DOHH2 (cell line): ENCODE data around the gene KIAA0930.

ENCODE experiments used
- EZH2phosphoT487 ChIP-seq: fragments of 200-600 bp; sonication (generic); IDR thresholded peaks from 2 replicates; pipeline ENCODE4 v1.6.1; 2017; ENCODE audit warnings: borderline replicate concordance, mild to moderate bottlenecking, antibody characterized with exemption, low read length, moderate library complexity, mixed read lengths
- TF ChIP-seq, protein P1 (sequence below): fragments of 200-600 bp; sonication (generic); IDR thresholded peaks from one replicate; pipeline ENCODE4 v1.5.1; 2014; ENCODE audit warnings: antibody characterized with exemption, mild to moderate bottlenecking, low read depth, low read length; ENCODE audit not compliant: poor library complexity, severe bottlenecking

GRCh38 chr22:45157907-45158306, 82.8 kb downstream of the KIAA0930 start:
- TF ChIP-seq, protein P1, sequence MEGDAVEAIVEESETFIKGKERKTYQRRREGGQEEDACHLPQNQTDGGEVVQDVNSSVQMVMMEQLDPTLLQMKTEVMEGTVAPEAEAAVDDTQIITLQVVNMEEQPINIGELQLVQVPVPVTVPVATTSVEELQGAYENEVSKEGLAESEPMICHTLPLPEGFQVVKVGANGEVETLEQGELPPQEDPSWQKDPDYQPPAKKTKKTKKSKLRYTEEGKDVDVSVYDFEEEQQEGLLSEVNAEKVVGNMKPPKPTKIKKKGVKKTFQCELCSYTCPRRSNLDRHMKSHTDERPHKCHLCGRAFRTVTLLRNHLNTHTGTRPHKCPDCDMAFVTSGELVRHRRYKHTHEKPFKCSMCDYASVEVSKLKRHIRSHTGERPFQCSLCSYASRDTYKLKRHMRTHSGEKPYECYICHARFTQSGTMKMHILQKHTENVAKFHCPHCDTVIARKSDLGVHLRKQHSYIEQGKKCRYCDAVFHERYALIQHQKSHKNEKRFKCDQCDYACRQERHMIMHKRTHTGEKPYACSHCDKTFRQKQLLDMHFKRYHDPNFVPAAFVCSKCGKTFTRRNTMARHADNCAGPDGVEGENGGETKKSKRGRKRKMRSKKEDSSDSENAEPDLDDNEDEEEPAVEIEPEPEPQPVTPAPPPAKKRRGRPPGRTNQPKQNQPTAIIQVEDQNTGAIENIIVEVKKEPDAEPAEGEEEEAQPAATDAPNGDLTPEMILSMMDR, result no peak
- no peak for TF ChIP-seq EZH2phosphoT487
